ENCODE data around the gene EMD. TPM values are rescaled to one million over a fixed set of nuclear protein-coding genes. Genes with fewer than 3 reads are reported as not detected.
"Not testable (repeated sequence)": the region's sequence is repeated elsewhere in the genome, so short reads cannot be mapped to it uniquely, and the experiment has no call there.

EMD gene
- 17.2 TPM for total RNA-seq

- peak; percentile 99 for DNase-seq
These were observed at the start of gene EMD for GRCh38 chrX:154378799-154379568. TSS of gene EMD (plus strand) at chrX:154379295. CDS start at chrX:154379485, 190 bp downstream.

GRCh38 chrX:154332561-154332960 lies 46.5 kb upstream of the EMD start:
- no peak for DNase-seq

GRCh38 chrX:154333116-154333515 lies 46.0 kb upstream of the EMD start:
- DNase-seq = no peak

- DNase-seq = no peak
These were observed 45.2 kb upstream of the EMD start for GRCh38 chrX:154333837-154334271.

GRCh38 chrX:154334496-154334895 lies 44.6 kb upstream of the EMD start:
- no peak for DNase-seq

GRCh38 chrX:154341399-154342298 lies 37.4 kb upstream of the EMD start:
- not testable (repeated sequence) for DNase-seq

- not testable (repeated sequence) for DNase-seq
These were observed 36.0 kb upstream of the EMD start for GRCh38 chrX:154343063-154343462.

- DNase-seq = not testable (repeated sequence)
These were observed 35.5 kb upstream of the EMD start for GRCh38 chrX:154343620-154344019.

- DNase-seq = no peak
These were observed 31.0 kb upstream of the EMD start for GRCh38 chrX:154348114-154348531.

GRCh38 chrX:154348646-154349358 lies 30.3 kb upstream of the EMD start:
- no peak for DNase-seq

- no peak for DNase-seq
These were observed 29.6 kb upstream of the EMD start for GRCh38 chrX:154349359-154349935.

GRCh38 chrX:154349979-154350378 lies 29.1 kb upstream of the EMD start:
- DNase-seq = no peak

GRCh38 chrX:154350429-154351182 lies 28.5 kb upstream of the EMD start:
- no peak for DNase-seq

GRCh38 chrX:154351183-154352011 lies 27.7 kb upstream of the EMD start:
- no peak for DNase-seq

GRCh38 chrX:154352012-154352401 lies 27.1 kb upstream of the EMD start:
- DNase-seq = no peak

GRCh38 chrX:154352466-154352865 lies 26.6 kb upstream of the EMD start:
- no peak for DNase-seq

GRCh38 chrX:154353172-154353843 lies 25.8 kb upstream of the EMD start:
- DNase-seq = no peak

GRCh38 chrX:154354013-154354412 lies 25.1 kb upstream of the EMD start:
- no peak for DNase-seq

- no peak for DNase-seq
These were observed 24.6 kb upstream of the EMD start for GRCh38 chrX:154354516-154354915.
